MM.1S (cell line): ENCODE data around the gene SNX9.
"Not testable (repeated sequence)": the region's sequence is repeated elsewhere in the genome, so short reads cannot be mapped to it uniquely, and the experiment has no call there.

ENCODE experiments used
- DNase-seq: peaks from one replicate; pipeline ENCODE4 v3.0.0-alpha.2; 2015
- H2AFZ ChIP-seq: fragments of 300-600 bp; sonication (generic); 2 replicates; pipeline ENCODE4 v1.6.0; 2016; ENCODE audit warnings: antibody characterized with exemption, low read length
- H3F3A ChIP-seq: fragments of 300-600 bp; sonication (generic); 2 replicates; pipeline ENCODE4 v1.6.1; 2016; ENCODE audit warnings: mild to moderate bottlenecking, antibody characterized with exemption, low read length, moderate library complexity, mixed read lengths; ENCODE audit not compliant: insufficient read depth
- H3K27ac ChIP-seq: fragments of 300-600 bp; sonication (generic); 2 replicates; pipeline ENCODE4 v1.5.1; 2016; ENCODE audit warnings: mild to moderate bottlenecking, low read length
- H3K27me3 ChIP-seq: fragments of 300-600 bp; sonication (generic); replicated peaks from 2 replicates; pipeline ENCODE4 v1.6.0; 2016; ENCODE audit warnings: low read length; ENCODE audit not compliant: insufficient read depth
- H3K36me3 ChIP-seq: fragments of 300-600 bp; sonication (generic); replicated peaks from 2 replicates; pipeline ENCODE4 v1.6.1; 2016; ENCODE audit warnings: mild to moderate bottlenecking, low read length, mixed read lengths; ENCODE audit not compliant: insufficient read depth
- H3K4me1 ChIP-seq: fragments of 300-600 bp; sonication (generic); 2 replicates; pipeline ENCODE4 v1.6.1; 2016; ENCODE audit warnings: low read length, mixed read lengths
- H3K4me2 ChIP-seq: fragments of 300-600 bp; sonication (generic); 2 replicates; pipeline ENCODE4 v1.6.0; 2016; ENCODE audit warnings: low read depth, low read length
- H3K4me3 ChIP-seq: fragments of 300-600 bp; sonication (generic); 2 replicates; pipeline ENCODE4 v1.5.1; 2016; ENCODE audit warnings: low read length, mixed read lengths
- H3K79me2 ChIP-seq: fragments of 300-600 bp; sonication (generic); 2 replicates; pipeline ENCODE4 v1.6.1; 2016; ENCODE audit warnings: mixed run types, low read length, mixed read lengths
- H3K9ac ChIP-seq: fragments of 300-600 bp; sonication (generic); 2 replicates; pipeline ENCODE4 v1.6.1; 2016; ENCODE audit warnings: low read length, mixed read lengths
- H3K9me2 ChIP-seq: fragments of 300-600 bp; sonication (generic); replicated peaks from 2 replicates; pipeline ENCODE4 v1.6.1; 2016; ENCODE audit warnings: mild to moderate bottlenecking, low read length, mixed read lengths; ENCODE audit not compliant: insufficient read depth
- H3K9me3 ChIP-seq: fragments of 300-600 bp; sonication (generic); replicated peaks from 2 replicates; pipeline ENCODE4 v1.6.1; 2016; ENCODE audit warnings: mild to moderate bottlenecking, low read length, mixed read lengths; ENCODE audit not compliant: insufficient read depth
- H4K20me1 ChIP-seq: fragments of 300-600 bp; sonication (generic); 2 replicates; pipeline ENCODE4 v1.6.1; 2016; ENCODE audit warnings: mild to moderate bottlenecking, low read length, moderate library complexity, mixed read lengths; ENCODE audit not compliant: insufficient read depth
- CTCF ChIP-seq: fragments of 300-600 bp; sonication (generic); IDR thresholded peaks from 2 replicates; pipeline ENCODE4 v1.5.1; 2016; ENCODE audit warnings: antibody characterized with exemption, low read length, mixed read lengths
- EZH2 ChIP-seq: fragments of 300-600 bp; sonication (generic); optimal IDR thresholded peaks from 2 replicates; pipeline ENCODE3; 2017; ENCODE audit warnings: low read depth, mild to moderate bottlenecking, antibody characterized with exemption, low read length, mixed read lengths
- EZH2phosphoT487 ChIP-seq: fragments of 300-600 bp; sonication (generic); IDR thresholded peaks from 2 replicates; pipeline ENCODE4 v1.6.1; 2018; ENCODE audit warnings: antibody characterized with exemption, low read length

Gene SNX9

GRCh38 chr6:157855325-157855724, 32.3 kb downstream of the SNX9 start:
- H3K4me3 ChIP-seq: no peak overlapping the region
- H3K9me3 ChIP-seq: no peaks in the 10 kb centered on the region
- no peak overlapping the region for H3K27ac ChIP-seq
- no peaks in the 10 kb centered on the region for H3K27me3 ChIP-seq
- H3K4me1 ChIP-seq: no peaks in the 10 kb centered on the region
- TF ChIP-seq CTCF (no peak), EZH2 (no peak), EZH2phosphoT487 (no peak)
- no peak overlapping the region for H3K9ac ChIP-seq
- H3K4me2 ChIP-seq: no peak overlapping the region
- no peaks in the 10 kb centered on the region for H3K79me2 ChIP-seq
- no peaks in the 10 kb centered on the region for H4K20me1 ChIP-seq
- H3K36me3 ChIP-seq: no peaks in the 10 kb centered on the region
- no peak for DNase-seq
- H3K9me2 ChIP-seq: no peaks in the 10 kb centered on the region
- H3F3A ChIP-seq: no peaks in the 10 kb centered on the region
- no peak overlapping the region for H2AFZ ChIP-seq

- not testable (repeated sequence) for H3K27me3 ChIP-seq, H3K79me2 ChIP-seq, H3K9me3 ChIP-seq, DNase-seq, H3K9ac ChIP-seq, H3K36me3 ChIP-seq, H3F3A ChIP-seq, H2AFZ ChIP-seq, H3K27ac ChIP-seq, H3K4me2 ChIP-seq, H3K4me3 ChIP-seq, H3K4me1 ChIP-seq, H3K9me2 ChIP-seq, H4K20me1 ChIP-seq
Measured at GRCh38 chr6:157855804-157856203, 32.8 kb downstream of the SNX9 start.

GRCh38 chr6:157858664-157859063, 35.6 kb downstream of the SNX9 start:
- DNase-seq, H3K36me3 ChIP-seq, H3F3A ChIP-seq: not testable (repeated sequence)

GRCh38 chr6:157859775-157860504, 36.9 kb downstream of the SNX9 start:
- Histone ChIP-seq H3K9ac (no peak overlapping the region), H3K27me3 (no peaks in the 10 kb centered on the region), H3K36me3 (no peaks in the 10 kb centered on the region), H3K27ac (no peak overlapping the region), H3F3A (no peaks in the 10 kb centered on the region), H4K20me1 (no peaks in the 10 kb centered on the region), H3K9me3 (no peaks in the 10 kb centered on the region), H3K9me2 (no peaks in the 10 kb centered on the region), H3K4me2 (no peak overlapping the region), H3K79me2 (no peaks in the 10 kb centered on the region), H2AFZ (no peak overlapping the region), H3K4me1 (no peaks in the 10 kb centered on the region), H3K4me3 (no peak overlapping the region)
- TF ChIP-seq EZH2 (no peak), CTCF (no peak), EZH2phosphoT487 (no peak)
- DNase-seq: no peak

More at GRCh38 chr6:157858664-157859063, 35.6 kb downstream of the SNX9 start:
- not testable (repeated sequence) for H3K9me2 ChIP-seq, H3K27ac ChIP-seq, H2AFZ ChIP-seq, H3K27me3 ChIP-seq, H3K79me2 ChIP-seq, H3K9ac ChIP-seq, H3K4me3 ChIP-seq, H3K4me1 ChIP-seq, H3K4me2 ChIP-seq, H3K9me3 ChIP-seq, H4K20me1 ChIP-seq
